CD14-positive monocyte (primary cell): Measurements from ENCODE around the gene EPN3. TPM values are rescaled to one million over a fixed set of nuclear protein-coding genes. Genes with fewer than 3 reads are reported as not detected.
A peak's percentile ranks its signal among the peaks of the same experiment; 100 is the strongest.

Source experiments
- DNase-seq, 3 donors: peaks; one replicate each; pipeline ENCODE4 v3.0.0-alpha.2; 2011 to 2022
- H2AFZ ChIP-seq: 2 replicates; pipeline ENCODE4 v1.6.0; 2012; ENCODE audit warnings: mild to moderate bottlenecking, low read depth, low read length, inconsistent platforms; ENCODE audit not compliant: insufficient read depth, poor library complexity, severe bottlenecking
- H3K27ac ChIP-seq, 2 donors: 1 replicate in 1 of 2; 2 replicates in 1 of 2; pipeline ENCODE4 v1.5.1; 2012 to 2013; ENCODE audit warnings: low read length in 2 of 2, control low read depth in 1 of 2, inconsistent platforms in 1 of 2, low read depth in 1 of 2, mild to moderate bottlenecking in 1 of 2
- H3K27me3 ChIP-seq, 2 donors: one replicate each; pipeline versions ENCODE4 v1.6.0 to v1.6.1; 2011 to 2013; ENCODE audit warnings: low read length in 2 of 2; ENCODE audit not compliant: control insufficient read depth in 2 of 2, insufficient read depth in 2 of 2
- H3K36me3 ChIP-seq, 2 donors: replicated peaks in 1 of 2; 1 replicate in 1 of 2; 2 replicates in 1 of 2; pipeline versions ENCODE4 v1.5.1 to v1.6.1; 2012 to 2013; ENCODE audit warnings: low read length in 2 of 2, control low read depth in 1 of 2, inconsistent platforms in 1 of 2, mild to moderate bottlenecking in 1 of 2; ENCODE audit not compliant: insufficient read depth in 2 of 2, control insufficient read depth in 1 of 2
- H3K4me1 ChIP-seq, 2 donors: 1 replicate in 1 of 2; 2 replicates in 1 of 2; pipeline versions ENCODE4 v1.5.1 to v1.6.1; 2012 to 2013; ENCODE audit warnings: low read length in 2 of 2, control low read depth in 1 of 2, inconsistent platforms in 1 of 2, mild to moderate bottlenecking in 1 of 2, moderate library complexity in 1 of 2; ENCODE audit not compliant: insufficient read depth in 2 of 2, control insufficient read depth in 1 of 2
- H3K4me2 ChIP-seq: replicated peaks from 2 replicates; pipeline ENCODE3; 2012; ENCODE audit warnings: low read length, moderate library complexity, mild to moderate bottlenecking; ENCODE audit not compliant: poor library complexity, severe bottlenecking; ENCODE audit errors: extremely low read depth
- H3K4me3 ChIP-seq, 3 experiments: fragments of 200-600 bp in 1 of 3; sonication (generic) in 1 of 3; replicated peaks in 1 of 3; 1 replicate in 2 of 3; 2 replicates in 1 of 3; pipeline ENCODE4 v1.5.1; 2011 to 2013; ENCODE audit warnings: low read length in 3 of 3, mild to moderate bottlenecking in 3 of 3, control low read depth in 2 of 3, low read depth in 2 of 3, inconsistent platforms in 1 of 3, moderate library complexity in 1 of 3
- H3K79me2 ChIP-seq: 2 replicates; pipeline ENCODE4 v1.6.0; 2012; ENCODE audit warnings: mild to moderate bottlenecking, control low read depth, inconsistent platforms, low read length, moderate library complexity; ENCODE audit not compliant: insufficient read depth
- H3K9ac ChIP-seq: 2 replicates; pipeline ENCODE4 v1.6.0; 2017; ENCODE audit warnings: low read length, mild to moderate bottlenecking; ENCODE audit not compliant: insufficient read depth, poor library complexity, severe bottlenecking
- H3K9me3 ChIP-seq, 2 donors: replicated peaks in 1 of 2; 1 replicate in 1 of 2; 2 replicates in 1 of 2; pipeline versions ENCODE4 v1.5.1 to v1.6.1; 2012 to 2013; ENCODE audit warnings: low read length in 2 of 2, control low read depth in 1 of 2; ENCODE audit not compliant: control insufficient read depth in 1 of 2, insufficient read depth in 1 of 2
- H4K20me1 ChIP-seq: 2 replicates; pipeline ENCODE4 v1.6.0; 2012; ENCODE audit warnings: mild to moderate bottlenecking, low read length, control low read depth, moderate library complexity; ENCODE audit not compliant: insufficient read depth
- H3K27ac Mint-ChIP-seq, 7 donors: one replicate each; pipeline ENCODE4 v1.8.0; 2020; ENCODE audit warnings: mild to moderate bottlenecking in 7 of 7, mixed read lengths in 7 of 7, moderate library complexity in 6 of 7, inconsistent platforms in 2 of 7
- H3K27me3 Mint-ChIP-seq, 3 donors: one replicate each; pipeline ENCODE4 v1.8.0; 2021 to 2022; ENCODE audit warnings: low read depth in 3 of 3, mild to moderate bottlenecking in 3 of 3, mixed read lengths in 3 of 3, moderate library complexity in 3 of 3, inconsistent platforms in 1 of 3
- H3K36me3 Mint-ChIP-seq, 2 donors: one replicate each; pipeline ENCODE4 v1.8.0; 2020; ENCODE audit warnings: mixed read lengths in 2 of 2, inconsistent platforms in 1 of 2, mild to moderate bottlenecking in 1 of 2
- H3K4me1 Mint-ChIP-seq: one replicate; pipeline ENCODE4 v1.8.0; 2020; ENCODE audit warnings: mild to moderate bottlenecking, mixed read lengths
- H3K4me3 Mint-ChIP-seq, 2 donors: one replicate each; pipeline ENCODE4 v1.8.0; 2020; ENCODE audit warnings: mild to moderate bottlenecking in 2 of 2, mixed read lengths in 2 of 2, moderate library complexity in 1 of 2
- H3K9me3 Mint-ChIP-seq, 7 donors: one replicate each; pipeline ENCODE4 v1.8.0; 2020 to 2022; ENCODE audit warnings: mixed read lengths in 7 of 7, mild to moderate bottlenecking in 6 of 7, moderate library complexity in 6 of 7, inconsistent platforms in 2 of 7
- CTCF ChIP-seq: fragments of 200-600 bp; IDR thresholded peaks from one replicate; pipeline ENCODE4 v1.8.0; 2022; ENCODE audit warnings: antibody characterized with exemption, mild to moderate bottlenecking
- WGBS: methylation state at CpG from one replicate; pipeline ENCODE4 v1.1.5; 2013; ENCODE audit warnings: missing lambda C conversion rate; ENCODE audit not compliant: insufficient coverage; 5-methylcytosine and 5-hydroxymethylcytosine counted together
- intact Hi-C, 2 donors: fragments of 100-400 bp; cut with micrococcal nuclease; formaldehyde crosslinking; loops; one replicate each; pipeline versions ENCODE4 v1.15.0 to v1.15.1; 2023
- polyA plus RNA-seq, 3 donors: library from polyadenylated mRNA; depleted of rRNA in 1 of 3; unstranded in 2 of 3; stranded (reverse) in 1 of 3; fragments of 300-500 nt in 2 of 3; fragments of >200 nt in 1 of 3; fragmentation: Illumina TruSeq in 2 of 3; gene quantifications; 1 replicate in 2 of 3; 2 replicates in 1 of 3; pipeline ENCODE4 v1.2.3, GENCODE V29; 2012 to 2021

The EPN3 gene
- polyA plus RNA-seq, 3 donors, result not detected

GRCh38 chr17:50529849-50530248 lies 2.7 kb upstream of the EPN3 start:
- Histone ChIP-seq H3K36me3 (no peaks in the 10 kb centered on the region), H4K20me1 (no peaks in the 10 kb centered on the region), H3K27ac (no peak overlapping the region), H3K4me2 (no peak overlapping the region), H3K9ac (no peak overlapping the region), H3K9me3 (no peaks in the 10 kb centered on the region), H3K4me3 (no peak overlapping the region), H3K27me3 (peaks cover 19 to 32% of the 10 kb centered on the region in 2 donors), H3K79me2 (no peaks in the 10 kb centered on the region), H2AFZ (no peak overlapping the region), H3K4me1 (peaks cover 25 to 41% of the 10 kb centered on the region in 2 donors)
- peaks cover 40% of the 10 kb centered on the region for H3K4me1 Mint-ChIP-seq
- 90% methylated on average over 6 of the region's 7 CpGs for WGBS
- DNase-seq, result no peak
- H3K9me3 Mint-ChIP-seq, result peaks cover 0 to 6% (median 2%) of the 10 kb centered on the region in 7 donors
- H3K36me3 Mint-ChIP-seq, result peaks cover 0 to 7% of the 10 kb centered on the region in 2 donors
- TF ChIP-seq CTCF, result no peak
- H3K27me3 Mint-ChIP-seq, result peaks cover 33 to 46% (median 43%) of the 10 kb centered on the region in 3 donors
- H3K27ac Mint-ChIP-seq, result no peak overlapping the region
- intact Hi-C loops, result no loop called here
- no peak overlapping the region for H3K4me3 Mint-ChIP-seq

- 90% methylated on average over 4 of the region's 6 CpGs for WGBS
- H3K27me3 ChIP-seq, result peaks cover 19 to 34% of the 10 kb centered on the region in 2 donors
- H3K27ac ChIP-seq, result no peak overlapping the region
- H3K36me3 ChIP-seq, result no peaks in the 10 kb centered on the region
- Mint-ChIP-seq H3K4me3 (no peak overlapping the region), H3K27ac (no peak overlapping the region), H3K36me3 (peaks cover 0 to 7% of the 10 kb centered on the region in 2 donors), H3K27me3 (peaks cover 38 to 51% (median 47%) of the 10 kb centered on the region in 3 donors), H3K9me3 (peaks cover 0 to 6% (median 2%) of the 10 kb centered on the region in 7 donors), H3K4me1 (peaks cover 40% of the 10 kb centered on the region)
- H2AFZ ChIP-seq, result no peak overlapping the region
- H3K79me2 ChIP-seq, result no peaks in the 10 kb centered on the region
- H4K20me1 ChIP-seq, result no peaks in the 10 kb centered on the region
- intact Hi-C loops, result no loop called here
- no peak overlapping the region for H3K9ac ChIP-seq
- H3K9me3 ChIP-seq, result no peaks in the 10 kb centered on the region
- no peak overlapping the region for H3K4me3 ChIP-seq
- no peak for TF ChIP-seq CTCF
- peaks cover 25 to 41% of the 10 kb centered on the region in 2 donors for H3K4me1 ChIP-seq
- DNase-seq, result peak in 1 of 3 donors; percentile 44
- no peak overlapping the region for H3K4me2 ChIP-seq
Observed at GRCh38 chr17:50531428-50532025, 1.0 kb upstream of the EPN3 start.
